Measurements from ENCODE around the gene TMEM165.
"Not testable (repeated sequence)": the region's sequence is repeated elsewhere in the genome, so short reads cannot be mapped to it uniquely, and the experiment has no call there.

TMEM165 gene

DNA sequence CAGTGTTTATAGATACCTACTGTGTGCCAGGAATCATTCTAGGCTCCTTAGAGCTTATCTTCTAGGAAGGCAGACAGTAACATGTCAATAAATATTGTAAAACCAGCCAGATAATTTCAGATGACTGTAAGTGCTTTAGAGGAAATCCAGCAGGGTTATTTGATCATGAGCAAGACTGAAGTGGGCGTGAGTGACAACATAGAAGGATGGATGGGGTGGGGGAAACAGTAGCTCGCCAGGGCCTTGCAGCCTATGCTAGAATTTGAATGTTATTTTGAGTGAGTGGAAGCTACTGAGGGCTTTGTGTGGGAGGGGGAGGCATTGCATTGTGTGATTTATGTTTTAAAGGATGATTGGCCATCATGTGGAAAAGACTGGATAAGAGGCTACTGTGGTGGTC lies 43.0 kb upstream of the TMEM165 start:
- Histone ChIP-seq H3K4me3 (ENCODE audit: low read length, poor library complexity, severe bottlenecking) (no peak overlapping the region), H3K79me2 (ENCODE audit: insufficient read depth, low read length) (peaks cover 10% of the 10 kb centered on the region), H3K27me3 (ENCODE audit: insufficient read depth, low read length, poor library complexity, severe bottlenecking) (no peaks in the 10 kb centered on the region), H3K4me2 (ENCODE audit: low read depth, low read length, poor library complexity, severe bottlenecking) (no peak overlapping the region), H3K9me2 (replicated peaks; ENCODE audit: low read depth, low read length) (no peaks in the 10 kb centered on the region), H3F3A (ENCODE audit: low read depth) (no peaks in the 10 kb centered on the region), H3K4me1 (ENCODE audit: insufficient read depth, low read length, poor library complexity, severe bottlenecking) (peaks cover 9% of the 10 kb centered on the region), H3K9me3 (ENCODE audit: insufficient read depth, low read depth, low read length) (no peaks in the 10 kb centered on the region), H2AFZ (ENCODE audit: low read length) (no peak overlapping the region), H3K36me3 (ENCODE audit: insufficient read depth, low read length) (no peaks in the 10 kb centered on the region), H4K20me1 (ENCODE audit: insufficient read depth, low read length, poor library complexity, severe bottlenecking) (no peaks in the 10 kb centered on the region), H3K9ac (ENCODE audit: low read depth, low read length, poor library complexity, severe bottlenecking) (no peak overlapping the region)
- no peak for TF ChIP-seq EZH2phosphoT487 (IDR thresholded peaks at IDR 0.05; ENCODE audit: borderline replicate concordance)
- TF ChIP-seq, protein P1, sequence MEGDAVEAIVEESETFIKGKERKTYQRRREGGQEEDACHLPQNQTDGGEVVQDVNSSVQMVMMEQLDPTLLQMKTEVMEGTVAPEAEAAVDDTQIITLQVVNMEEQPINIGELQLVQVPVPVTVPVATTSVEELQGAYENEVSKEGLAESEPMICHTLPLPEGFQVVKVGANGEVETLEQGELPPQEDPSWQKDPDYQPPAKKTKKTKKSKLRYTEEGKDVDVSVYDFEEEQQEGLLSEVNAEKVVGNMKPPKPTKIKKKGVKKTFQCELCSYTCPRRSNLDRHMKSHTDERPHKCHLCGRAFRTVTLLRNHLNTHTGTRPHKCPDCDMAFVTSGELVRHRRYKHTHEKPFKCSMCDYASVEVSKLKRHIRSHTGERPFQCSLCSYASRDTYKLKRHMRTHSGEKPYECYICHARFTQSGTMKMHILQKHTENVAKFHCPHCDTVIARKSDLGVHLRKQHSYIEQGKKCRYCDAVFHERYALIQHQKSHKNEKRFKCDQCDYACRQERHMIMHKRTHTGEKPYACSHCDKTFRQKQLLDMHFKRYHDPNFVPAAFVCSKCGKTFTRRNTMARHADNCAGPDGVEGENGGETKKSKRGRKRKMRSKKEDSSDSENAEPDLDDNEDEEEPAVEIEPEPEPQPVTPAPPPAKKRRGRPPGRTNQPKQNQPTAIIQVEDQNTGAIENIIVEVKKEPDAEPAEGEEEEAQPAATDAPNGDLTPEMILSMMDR (conservative IDR thresholded peaks at IDR 0.05; ENCODE audit: low read length), result no peak

DNA sequence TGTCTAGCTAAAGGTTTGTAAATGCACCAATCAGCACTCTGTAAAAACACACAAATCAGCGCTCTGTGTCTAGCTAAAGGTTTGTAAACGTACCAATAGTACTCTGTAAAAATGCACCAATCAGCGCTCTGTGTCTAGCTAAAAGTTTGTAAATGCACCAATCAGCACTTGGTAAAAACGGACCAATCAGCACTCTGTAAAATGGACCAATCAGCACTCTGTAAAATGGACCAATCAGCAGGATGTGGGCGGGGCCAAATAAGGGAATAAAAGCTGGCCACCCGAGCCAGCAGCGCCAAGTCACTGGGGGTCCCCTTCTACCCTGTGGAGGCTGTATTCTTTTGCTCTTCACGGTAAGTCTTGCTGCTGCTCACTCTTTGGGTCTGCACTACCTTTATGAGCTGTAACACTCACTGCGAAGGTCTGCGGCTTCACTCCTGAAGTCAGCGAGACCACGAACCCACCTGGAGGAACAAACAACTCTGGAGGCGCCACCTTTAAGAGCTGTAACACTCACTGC lies 42.5 kb upstream of the TMEM165 start:
- H3K4me3 ChIP-seq (ENCODE audit: low read length, poor library complexity, severe bottlenecking); H3K9ac ChIP-seq (ENCODE audit: low read depth, low read length, poor library complexity, severe bottlenecking); H3K9me2 ChIP-seq (replicated peaks; ENCODE audit: low read depth, low read length); H3K9me3 ChIP-seq (ENCODE audit: insufficient read depth, low read depth, low read length); H3K4me2 ChIP-seq (ENCODE audit: low read depth, low read length, poor library complexity, severe bottlenecking); H4K20me1 ChIP-seq (ENCODE audit: insufficient read depth, low read length, poor library complexity, severe bottlenecking); H2AFZ ChIP-seq (ENCODE audit: low read length); H3K36me3 ChIP-seq (ENCODE audit: insufficient read depth, low read length); H3K4me1 ChIP-seq (ENCODE audit: insufficient read depth, low read length, poor library complexity, severe bottlenecking); H3K79me2 ChIP-seq (ENCODE audit: insufficient read depth, low read length); H3F3A ChIP-seq (ENCODE audit: low read depth); H3K27me3 ChIP-seq (ENCODE audit: insufficient read depth, low read length, poor library complexity, severe bottlenecking): not testable (repeated sequence)

DNA sequence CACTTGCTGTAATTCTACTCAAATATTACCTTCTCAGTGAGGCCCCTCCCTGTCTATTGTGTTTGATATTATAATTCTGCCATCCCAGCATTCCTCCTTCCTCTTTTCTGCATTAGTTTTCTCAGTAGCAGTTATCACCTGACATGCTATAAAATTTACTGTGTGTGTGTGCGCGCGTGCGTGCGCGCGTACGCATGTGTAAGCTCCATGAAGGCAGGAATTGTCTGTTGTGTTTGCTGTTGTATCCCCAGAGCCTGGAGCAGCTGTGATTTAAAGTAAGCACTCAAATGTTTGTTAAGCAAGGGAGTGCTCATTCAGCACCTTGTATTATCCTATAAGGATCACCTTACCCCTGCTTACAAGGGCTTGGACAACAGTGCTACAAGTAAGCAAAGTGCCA lies 41.1 kb upstream of the TMEM165 start:
- TF ChIP-seq, protein P1 (conservative IDR thresholded peaks at IDR 0.05; ENCODE audit: low read length), result no peak
- TF ChIP-seq EZH2phosphoT487 (IDR thresholded peaks at IDR 0.05; ENCODE audit: borderline replicate concordance), result no peak
- Histone ChIP-seq H3K36me3 (ENCODE audit: insufficient read depth, low read length) (no peaks in the 10 kb centered on the region), H3K9ac (ENCODE audit: low read depth, low read length, poor library complexity, severe bottlenecking) (no peak overlapping the region), H3K9me3 (ENCODE audit: insufficient read depth, low read depth, low read length) (no peaks in the 10 kb centered on the region), H3K4me1 (ENCODE audit: insufficient read depth, low read length, poor library complexity, severe bottlenecking) (peaks cover 13% of the 10 kb centered on the region), H3K27me3 (ENCODE audit: insufficient read depth, low read length, poor library complexity, severe bottlenecking) (no peaks in the 10 kb centered on the region), H4K20me1 (ENCODE audit: insufficient read depth, low read length, poor library complexity, severe bottlenecking) (no peaks in the 10 kb centered on the region), H2AFZ (ENCODE audit: low read length) (no peak overlapping the region), H3K4me3 (ENCODE audit: low read length, poor library complexity, severe bottlenecking) (no peak overlapping the region), H3F3A (ENCODE audit: low read depth) (no peaks in the 10 kb centered on the region), H3K4me2 (ENCODE audit: low read depth, low read length, poor library complexity, severe bottlenecking) (no peak overlapping the region), H3K79me2 (ENCODE audit: insufficient read depth, low read length) (no peaks in the 10 kb centered on the region), H3K9me2 (replicated peaks; ENCODE audit: low read depth, low read length) (no peaks in the 10 kb centered on the region)

DNA sequence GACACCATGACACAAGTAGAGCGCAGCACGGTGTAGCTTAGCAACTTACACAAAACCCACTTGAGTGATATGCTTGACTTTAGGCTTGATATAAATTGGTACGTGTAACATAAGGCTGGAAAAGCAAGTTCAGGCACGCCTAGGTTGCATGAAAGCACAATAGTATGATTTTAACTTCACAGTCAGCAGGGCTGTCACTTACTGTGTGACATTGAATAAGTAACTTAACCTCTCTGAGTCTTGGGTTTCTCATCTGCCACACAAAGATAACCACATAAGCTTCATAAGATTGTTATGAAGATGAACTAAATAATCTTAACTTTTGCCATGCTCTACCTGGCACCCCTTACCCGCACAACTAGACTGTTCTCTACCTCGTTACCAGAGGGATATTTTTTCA lies 40.2 kb upstream of the TMEM165 start:
- no peaks in the 10 kb centered on the region for H3K27me3 ChIP-seq (ENCODE audit: insufficient read depth, low read length, poor library complexity, severe bottlenecking)
- H3K4me2 ChIP-seq (ENCODE audit: low read depth, low read length, poor library complexity, severe bottlenecking), result no peak overlapping the region
- H3F3A ChIP-seq (ENCODE audit: low read depth), result no peaks in the 10 kb centered on the region
- no peaks in the 10 kb centered on the region for H3K36me3 ChIP-seq (ENCODE audit: insufficient read depth, low read length)
- H3K9ac ChIP-seq (ENCODE audit: low read depth, low read length, poor library complexity, severe bottlenecking), result no peak overlapping the region
- H3K4me1 ChIP-seq (ENCODE audit: insufficient read depth, low read length, poor library complexity, severe bottlenecking), result peaks cover 13% of the 10 kb centered on the region
- no peak overlapping the region for H2AFZ ChIP-seq (ENCODE audit: low read length)
- H3K4me3 ChIP-seq (ENCODE audit: low read length, poor library complexity, severe bottlenecking), result no peak overlapping the region
- H3K9me3 ChIP-seq (ENCODE audit: insufficient read depth, low read depth, low read length), result no peaks in the 10 kb centered on the region
- H4K20me1 ChIP-seq (ENCODE audit: insufficient read depth, low read length, poor library complexity, severe bottlenecking), result no peaks in the 10 kb centered on the region
- H3K9me2 ChIP-seq (replicated peaks; ENCODE audit: low read depth, low read length), result no peaks in the 10 kb centered on the region
- no peak for TF ChIP-seq EZH2phosphoT487 (IDR thresholded peaks at IDR 0.05; ENCODE audit: borderline replicate concordance)
- TF ChIP-seq, protein P1 (conservative IDR thresholded peaks at IDR 0.05; ENCODE audit: low read length), result no peak
- no peaks in the 10 kb centered on the region for H3K79me2 ChIP-seq (ENCODE audit: insufficient read depth, low read length)
